Ishikawa (cell line): Measurements from ENCODE around the gene COL20A1.

ENCODE experiments used
- CEBPB ChIP-seq: IDR thresholded peaks from 2 replicates; pipeline ENCODE4 v1.6.1; 2012
- CREB1 ChIP-seq: IDR thresholded peaks from 2 replicates; pipeline ENCODE4 v1.6.1; 2012; ENCODE audit warnings: low read depth
- EGR1 ChIP-seq: IDR thresholded peaks from 2 replicates; pipeline ENCODE4 v1.6.1; 2012
- EP300 ChIP-seq: IDR thresholded peaks from 2 replicates; pipeline ENCODE4 v1.6.1; 2012; ENCODE audit warnings: borderline replicate concordance
- FOXM1 ChIP-seq: IDR thresholded peaks from 2 replicates; pipeline ENCODE4 v1.6.1; 2012; ENCODE audit warnings: low read depth, borderline replicate concordance
- MAX ChIP-seq: IDR thresholded peaks from 2 replicates; pipeline ENCODE4 v1.6.1; 2012
- NFIC ChIP-seq: IDR thresholded peaks from 2 replicates; pipeline ENCODE4 v1.6.1; 2012
- RAD21 ChIP-seq: IDR thresholded peaks from 2 replicates; pipeline ENCODE4 v1.6.1; 2012; ENCODE audit warnings: low read depth
- TAF1 ChIP-seq: IDR thresholded peaks from 2 replicates; pipeline ENCODE4 v1.6.1; 2012; ENCODE audit warnings: low read depth, mild to moderate bottlenecking
- TCF12 ChIP-seq: IDR thresholded peaks from 2 replicates; pipeline ENCODE4 v1.6.1; 2012; ENCODE audit warnings: low read depth
- TEAD4 ChIP-seq: IDR thresholded peaks from 2 replicates; pipeline ENCODE4 v1.6.1; 2012
- USF1 ChIP-seq: IDR thresholded peaks from 2 replicates; pipeline ENCODE4 v1.6.1; 2012
- YY1 ChIP-seq: IDR thresholded peaks from 2 replicates; pipeline ENCODE4 v1.6.1; 2012; ENCODE audit warnings: low read depth
- ZBTB7A ChIP-seq: IDR thresholded peaks from 2 replicates; pipeline ENCODE4 v1.6.1; 2012; ENCODE audit warnings: low read depth
- TF ChIP-seq, protein P1 (sequence below): IDR thresholded peaks from 2 replicates; pipeline ENCODE4 v1.6.1; 2012; ENCODE audit warnings: low read depth, mild to moderate bottlenecking

COL20A1 gene

DNA sequence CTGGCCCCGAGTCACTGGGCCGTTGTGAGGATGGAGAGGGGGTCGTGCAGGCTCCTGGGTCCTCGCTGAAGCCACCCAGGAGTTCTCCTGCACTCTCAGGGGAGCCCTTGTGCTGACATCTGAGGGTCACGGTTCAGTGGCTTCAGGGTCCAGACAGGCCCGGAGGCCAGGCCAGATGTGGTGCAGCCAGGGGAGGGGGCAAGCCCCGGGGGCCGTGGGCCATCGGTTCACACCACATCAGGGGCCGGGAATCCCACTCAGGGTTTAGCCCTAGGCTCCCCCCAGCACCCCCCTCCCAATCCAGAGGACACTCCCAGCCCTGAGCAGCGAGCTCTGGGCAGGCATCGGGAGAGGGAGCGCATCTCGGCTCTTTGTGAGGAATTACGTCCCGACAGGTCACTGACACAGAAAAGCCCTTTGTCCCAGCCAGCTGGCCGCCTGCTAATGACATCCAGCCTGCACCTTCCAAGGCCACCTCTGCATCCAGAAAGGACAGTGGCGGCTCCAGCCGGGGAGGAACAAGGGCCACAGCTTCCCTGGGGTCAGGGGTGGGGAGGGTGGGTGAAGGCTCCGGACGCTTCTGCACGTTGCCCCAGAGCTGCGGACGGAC, 74.6 kb downstream of the COL20A1 start:
- TF ChIP-seq EGR1, result no peak
- no peak for TF ChIP-seq TAF1
- TF ChIP-seq MAX, result no peak
- no peak for TF ChIP-seq ZBTB7A
- TF ChIP-seq NFIC, result no peak
- TF ChIP-seq RAD21, result no peak
- no peak for TF ChIP-seq EP300
- TF ChIP-seq CEBPB, result no peak
- TF ChIP-seq USF1, result no peak
- no peak for TF ChIP-seq CREB1
- no peak for TF ChIP-seq FOXM1
- TF ChIP-seq, protein P1, sequence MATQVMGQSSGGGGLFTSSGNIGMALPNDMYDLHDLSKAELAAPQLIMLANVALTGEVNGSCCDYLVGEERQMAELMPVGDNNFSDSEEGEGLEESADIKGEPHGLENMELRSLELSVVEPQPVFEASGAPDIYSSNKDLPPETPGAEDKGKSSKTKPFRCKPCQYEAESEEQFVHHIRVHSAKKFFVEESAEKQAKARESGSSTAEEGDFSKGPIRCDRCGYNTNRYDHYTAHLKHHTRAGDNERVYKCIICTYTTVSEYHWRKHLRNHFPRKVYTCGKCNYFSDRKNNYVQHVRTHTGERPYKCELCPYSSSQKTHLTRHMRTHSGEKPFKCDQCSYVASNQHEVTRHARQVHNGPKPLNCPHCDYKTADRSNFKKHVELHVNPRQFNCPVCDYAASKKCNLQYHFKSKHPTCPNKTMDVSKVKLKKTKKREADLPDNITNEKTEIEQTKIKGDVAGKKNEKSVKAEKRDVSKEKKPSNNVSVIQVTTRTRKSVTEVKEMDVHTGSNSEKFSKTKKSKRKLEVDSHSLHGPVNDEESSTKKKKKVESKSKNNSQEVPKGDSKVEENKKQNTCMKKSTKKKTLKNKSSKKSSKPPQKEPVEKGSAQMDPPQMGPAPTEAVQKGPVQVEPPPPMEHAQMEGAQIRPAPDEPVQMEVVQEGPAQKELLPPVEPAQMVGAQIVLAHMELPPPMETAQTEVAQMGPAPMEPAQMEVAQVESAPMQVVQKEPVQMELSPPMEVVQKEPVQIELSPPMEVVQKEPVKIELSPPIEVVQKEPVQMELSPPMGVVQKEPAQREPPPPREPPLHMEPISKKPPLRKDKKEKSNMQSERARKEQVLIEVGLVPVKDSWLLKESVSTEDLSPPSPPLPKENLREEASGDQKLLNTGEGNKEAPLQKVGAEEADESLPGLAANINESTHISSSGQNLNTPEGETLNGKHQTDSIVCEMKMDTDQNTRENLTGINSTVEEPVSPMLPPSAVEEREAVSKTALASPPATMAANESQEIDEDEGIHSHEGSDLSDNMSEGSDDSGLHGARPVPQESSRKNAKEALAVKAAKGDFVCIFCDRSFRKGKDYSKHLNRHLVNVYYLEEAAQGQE, result no peak
- no peak for TF ChIP-seq TEAD4
- no peak for TF ChIP-seq YY1

DNA sequence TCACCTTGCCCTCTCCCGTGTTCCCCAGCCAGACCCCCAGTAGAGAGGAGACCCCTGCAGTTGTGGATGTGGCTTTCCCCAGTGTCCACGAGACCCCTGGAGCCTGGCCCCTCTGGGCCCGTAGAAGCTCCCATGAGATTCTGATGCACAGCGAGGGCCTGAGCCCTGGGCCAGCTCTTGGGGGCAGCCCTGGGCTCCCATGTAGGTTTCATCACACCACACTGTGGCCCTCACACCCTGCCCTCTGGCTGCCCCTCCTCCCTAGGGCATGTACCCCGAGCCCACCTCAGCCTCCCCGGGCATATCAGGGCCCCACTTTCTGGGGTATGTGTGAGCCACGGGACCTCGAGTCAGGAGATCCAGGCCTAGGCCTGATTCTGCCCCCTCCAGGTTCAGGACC, 75.2 kb downstream of the COL20A1 start:
- no peak for TF ChIP-seq USF1
- TF ChIP-seq TAF1, result no peak
- TF ChIP-seq YY1, result no peak
- TF ChIP-seq MAX, result no peak
- TF ChIP-seq RAD21, result no peak
- TF ChIP-seq ZBTB7A, result no peak
- TF ChIP-seq, protein P1, result no peak
- TF ChIP-seq CEBPB, result no peak
- no peak for TF ChIP-seq EGR1
- TF ChIP-seq EP300, result no peak
- no peak for TF ChIP-seq NFIC
- no peak for TF ChIP-seq TCF12
- TF ChIP-seq TEAD4, result no peak
- no peak for TF ChIP-seq CREB1
- TF ChIP-seq FOXM1, result no peak

- no peak for TF ChIP-seq EP300
- no peak for TF ChIP-seq ZBTB7A
- no peak for TF ChIP-seq NFIC
- no peak for TF ChIP-seq YY1
- no peak for TF ChIP-seq USF1
- TF ChIP-seq CEBPB, result no peak
- TF ChIP-seq EGR1, result no peak
- TF ChIP-seq TAF1, result no peak
- no peak for TF ChIP-seq TEAD4
- TF ChIP-seq MAX, result no peak
Observed at GRCh38 chr20:63369024-63369530, 76.1 kb downstream of the COL20A1 start.

DNA sequence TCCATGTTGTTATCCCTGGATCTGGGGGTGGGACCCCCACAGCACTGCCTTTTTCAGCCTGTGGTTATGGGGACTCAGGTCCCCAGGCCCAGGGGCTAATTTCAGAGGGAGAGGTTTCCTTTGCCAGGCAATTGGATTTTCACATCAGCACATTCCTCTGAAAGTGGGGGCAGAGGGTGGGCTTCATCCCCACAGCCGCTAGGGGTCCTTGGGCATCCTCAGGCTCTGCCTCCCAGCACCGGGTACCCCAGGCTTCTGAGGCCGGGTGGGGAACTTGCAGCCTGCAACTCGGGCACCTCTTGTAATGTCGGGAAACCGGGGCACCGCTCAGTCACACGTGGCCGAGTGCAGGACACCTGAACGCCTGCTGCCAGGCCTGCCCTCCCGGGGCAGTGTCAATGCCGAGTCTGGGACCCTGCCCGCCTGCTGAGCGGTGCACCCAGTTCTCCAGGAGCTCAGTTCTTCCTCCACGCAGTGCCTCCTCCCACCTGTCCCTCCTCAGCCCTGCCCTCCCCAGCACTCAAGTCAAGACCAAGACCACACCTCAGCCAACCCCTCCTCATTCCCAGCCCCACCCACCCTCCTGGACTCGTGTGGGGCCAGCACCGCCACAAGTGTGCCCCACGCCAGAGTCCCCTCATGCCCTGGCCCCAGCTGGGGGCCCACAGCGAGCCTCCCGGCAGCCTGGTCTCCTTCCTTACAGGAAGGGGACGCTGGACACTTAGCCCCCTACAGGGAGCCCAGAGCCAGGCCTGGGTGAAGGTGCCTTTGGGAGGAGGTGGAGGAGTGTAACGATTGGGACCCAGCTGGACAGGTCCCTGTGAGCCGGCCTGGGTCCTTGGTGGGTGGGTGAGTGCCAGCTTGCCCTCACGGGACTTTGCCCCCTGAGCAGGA, 77.0 kb downstream of the COL20A1 start:
- TF ChIP-seq TAF1 (no peak), ZBTB7A (no peak), EP300 (no peak), CEBPB (no peak), TCF12 (no peak), TEAD4 (no peak), FOXM1 (no peak)
- TF ChIP-seq, protein P1, result no peak
